Stimulated activated CD8-positive, alpha-beta memory T cell treated with anti-CD3 and anti-CD28 coated beads, Interleukin-2, amount 100 ng/mL, for 48 hours (primary cell): Measurements from ENCODE around the gene PLXNB1.
"Not testable (repeated sequence)": the region's sequence is repeated elsewhere in the genome, so short reads cannot be mapped to it uniquely, and the experiment has no call there.

Source experiments
- DNase-seq, 2 donors: peaks; one replicate each; pipeline ENCODE4 v3.0.0-alpha.2; 2020; ENCODE audit warnings: low read depth in 2 of 2

The PLXNB1 gene

DNA sequence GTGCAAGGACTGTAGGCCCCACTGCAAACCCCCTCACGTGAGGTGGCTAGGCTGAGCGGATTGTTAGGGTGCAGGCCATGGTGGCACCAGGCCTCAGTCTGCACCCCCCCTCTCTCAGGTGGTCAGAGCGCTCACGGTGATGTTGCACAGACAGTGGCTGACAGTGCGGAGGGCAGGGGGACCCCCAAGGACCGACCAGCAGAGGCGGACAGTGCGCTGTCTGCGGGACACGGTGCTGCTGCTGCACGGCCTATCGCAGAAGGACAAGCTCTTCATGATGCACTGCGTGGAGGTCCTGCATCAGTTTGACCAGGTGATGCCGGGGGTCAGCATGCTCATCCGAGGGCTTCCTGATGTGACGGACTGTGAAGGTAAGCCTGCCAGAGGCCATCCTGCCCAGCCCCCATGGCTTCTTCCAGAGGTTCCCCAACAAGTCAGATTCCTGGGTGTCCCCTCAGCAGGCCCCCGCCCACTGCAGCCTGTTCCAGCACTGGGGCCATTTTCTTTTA is 34.9 kb upstream of the PLXNB1 start:
- no peak for DNase-seq

DNA sequence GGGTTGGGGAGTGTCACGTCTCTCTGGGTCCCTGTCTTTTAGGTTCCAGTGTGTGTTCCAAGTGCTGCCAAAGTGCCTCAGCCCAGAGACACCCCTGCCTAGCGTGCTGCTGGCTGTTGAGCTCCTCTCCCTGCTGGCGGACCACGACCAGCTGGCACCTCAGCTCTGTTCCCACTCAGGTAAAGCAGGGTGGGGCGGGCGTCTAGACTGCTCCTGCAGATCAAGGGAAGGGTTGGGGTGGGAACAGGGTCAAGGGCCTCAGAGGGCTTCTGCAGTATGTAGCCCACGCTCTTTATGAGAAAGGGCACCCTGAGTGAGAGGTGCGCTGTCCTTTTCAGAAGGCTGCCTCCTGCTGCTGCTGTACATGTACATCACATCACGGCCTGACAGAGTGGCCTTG is 33.8 kb upstream of the PLXNB1 start:
- DNase-seq = no peak

DNA sequence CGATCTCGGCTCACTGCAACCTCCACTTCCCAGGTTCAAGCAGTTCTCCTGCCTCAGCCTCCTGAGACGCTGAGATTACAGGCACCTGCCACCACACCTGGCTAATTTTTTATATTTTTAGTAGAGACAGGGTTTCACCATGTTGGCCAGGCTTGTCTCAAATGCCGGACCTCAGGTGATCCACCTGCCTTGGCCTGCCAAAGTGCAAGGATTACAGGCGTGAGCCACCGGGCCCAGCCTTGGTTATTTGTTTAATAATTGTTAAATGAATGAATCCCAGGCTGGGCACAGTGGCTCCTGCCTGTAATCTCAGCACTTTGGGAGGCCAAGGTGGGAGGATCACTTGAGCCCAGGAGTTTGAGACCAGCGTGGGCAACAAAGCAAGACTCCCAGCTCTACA is 31.9 kb upstream of the PLXNB1 start:
- DNase-seq = not testable (repeated sequence)

DNA sequence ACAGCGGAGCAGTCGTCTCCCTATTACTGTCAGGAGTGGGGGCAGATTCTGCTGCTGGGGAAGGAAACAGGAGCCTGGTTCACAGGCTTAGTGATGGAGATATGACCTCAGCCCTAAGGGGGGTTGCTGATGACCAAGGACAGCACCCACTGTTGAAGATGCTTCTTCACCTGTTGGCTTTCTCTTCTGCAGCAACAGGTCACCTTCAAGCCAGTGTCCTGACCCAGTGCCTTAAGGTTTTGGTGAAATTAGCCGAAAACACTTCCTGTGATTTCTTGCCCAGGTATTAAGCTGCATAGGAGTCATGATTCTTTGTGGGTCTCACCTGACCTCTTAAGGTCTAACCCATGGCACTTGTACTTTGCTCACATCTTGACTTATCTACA is 30.6 kb upstream of the PLXNB1 start:
- no peak for DNase-seq

DNA sequence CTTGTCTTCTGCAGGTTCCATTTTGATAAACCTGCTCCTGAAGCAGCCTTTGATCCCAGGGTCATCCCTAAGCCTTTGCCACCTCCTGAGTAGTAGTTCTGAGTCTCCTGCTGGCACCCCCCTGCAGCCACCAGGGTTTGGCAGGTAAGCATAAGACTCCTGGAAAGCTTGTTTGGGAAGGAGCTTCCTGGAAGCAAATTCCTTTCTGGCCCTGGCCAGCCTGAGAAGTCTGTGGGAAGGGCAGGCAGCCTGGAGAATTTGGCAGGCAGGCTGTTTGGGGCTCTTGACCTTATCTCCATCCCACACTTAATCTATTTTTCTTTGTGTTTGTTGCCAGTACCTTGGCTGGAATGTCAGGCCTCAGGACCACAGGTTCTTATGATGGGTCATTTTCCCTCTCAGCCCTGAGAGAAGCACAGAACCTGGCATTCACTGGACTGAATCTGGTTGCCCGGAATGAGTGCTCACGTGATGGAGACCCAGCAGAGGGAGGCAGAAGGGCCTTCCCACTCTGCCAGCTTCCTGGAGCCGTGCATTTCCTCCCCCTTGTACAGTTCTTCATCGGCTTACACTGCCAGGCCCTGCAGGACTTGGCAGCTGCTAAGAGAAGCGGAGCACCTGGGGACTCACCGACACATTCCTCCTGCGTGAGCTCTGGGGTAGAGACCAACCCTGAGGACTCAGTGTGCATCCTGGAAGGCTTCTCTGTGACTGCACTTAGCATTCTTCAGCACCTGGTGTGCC is 30.1 kb upstream of the PLXNB1 start:
- DNase-seq = no peak

GRCh38 chr3:48459331-48459730 is 29.4 kb upstream of the PLXNB1 start:
- no peak for DNase-seq

GRCh38 chr3:48456456-48456855 is 26.6 kb upstream of the PLXNB1 start:
- DNase-seq = no peak

DNA sequence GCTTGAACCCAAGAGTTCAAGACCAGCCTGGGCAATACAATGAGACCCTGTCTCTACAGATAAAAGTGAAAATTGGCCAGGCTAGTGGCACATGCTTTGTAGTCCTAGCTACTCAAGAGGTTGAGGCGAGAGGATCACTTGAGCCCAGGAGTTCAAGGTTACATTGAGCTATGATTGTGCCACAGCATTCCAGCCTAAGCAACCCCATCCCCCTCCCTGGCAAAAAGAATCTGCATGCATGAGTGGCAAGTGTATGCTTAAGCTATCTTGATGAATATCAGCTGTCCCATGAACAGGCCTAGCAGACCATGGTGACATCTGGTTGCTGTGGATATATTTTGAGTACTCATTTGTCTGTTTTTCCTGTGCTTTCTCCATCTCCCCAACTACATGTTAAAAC is 21.4 kb upstream of the PLXNB1 start:
- DNase-seq = no peak

GRCh38 chr3:48446425-48447193 is 16.7 kb upstream of the PLXNB1 start, which contains the start of gene ATRIP:
Gene ATRIP (plus strand): TSS chr3:48446737. CDS start chr3:48446846, 109 bp downstream.
- peak; percentile 84 to 88 for DNase-seq

GRCh38 chr3:48446043-48446424 is 16.1 kb upstream of the PLXNB1 start:
- DNase-seq = no peak

DNA sequence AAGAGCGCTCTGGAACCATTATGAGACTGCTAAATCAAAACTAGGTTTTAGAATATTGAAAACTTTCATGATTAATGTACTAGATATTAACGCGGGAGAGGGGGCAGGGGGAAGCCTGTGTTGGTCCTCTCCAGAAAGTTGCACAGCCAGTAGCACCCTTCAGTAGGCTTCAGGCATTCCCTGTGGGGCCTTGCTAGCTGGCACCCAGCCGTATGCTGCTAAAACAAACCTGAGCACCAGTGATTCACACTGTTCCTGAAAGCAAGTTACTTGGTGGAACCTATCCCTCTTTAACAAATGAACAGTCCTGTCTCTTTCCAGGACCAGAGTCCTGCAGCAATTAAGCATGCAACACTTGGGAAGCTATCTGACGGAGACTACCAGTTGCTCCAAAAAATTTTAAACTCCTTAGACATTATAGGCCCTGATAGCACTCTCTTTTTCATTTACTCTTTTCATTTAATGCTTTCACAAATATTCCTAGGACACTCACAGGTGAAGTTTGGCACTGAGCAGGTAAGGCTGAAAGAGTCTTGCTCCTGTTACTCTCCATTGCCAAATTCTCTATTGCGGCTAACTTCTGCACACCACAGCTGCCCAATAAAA is 15.5 kb upstream of the PLXNB1 start:
- no peak for DNase-seq

GRCh38 chr3:48441940-48442339 is 12.1 kb upstream of the PLXNB1 start:
- DNase-seq = no peak

DNA sequence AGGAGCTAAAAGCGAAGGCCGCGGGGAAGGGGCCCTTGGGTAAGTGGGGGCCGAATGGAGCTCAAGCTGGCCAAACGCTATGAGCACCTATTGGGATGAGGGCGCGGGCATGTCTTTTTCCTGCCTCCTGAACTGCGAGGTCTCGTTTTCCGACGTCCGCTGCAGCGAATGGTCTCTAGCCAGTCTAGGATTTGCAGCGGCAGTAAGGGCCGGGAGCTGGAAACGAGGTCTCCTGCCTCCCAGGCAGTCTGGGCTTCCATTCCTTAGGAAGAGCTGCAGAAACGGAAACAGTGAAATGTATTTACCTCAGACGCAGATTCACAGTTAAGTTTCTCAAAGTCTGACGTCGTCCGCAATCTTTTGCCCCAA is 10.7 kb upstream of the PLXNB1 start:
- DNase-seq = no peak

GRCh38 chr3:48439820-48440589 is 10.1 kb upstream of the PLXNB1 start, which contains the start of the genes CCDC51 and TMA7:
Gene CCDC51 (minus strand): TSS chr3:48440119. CDS start chr3:48435128, 4,991 bp downstream.
Gene TMA7 (plus strand): TSS chr3:48440257. CDS start chr3:48440297, 40 bp downstream.
- peak; percentile 97 to 98 for DNase-seq

DNA sequence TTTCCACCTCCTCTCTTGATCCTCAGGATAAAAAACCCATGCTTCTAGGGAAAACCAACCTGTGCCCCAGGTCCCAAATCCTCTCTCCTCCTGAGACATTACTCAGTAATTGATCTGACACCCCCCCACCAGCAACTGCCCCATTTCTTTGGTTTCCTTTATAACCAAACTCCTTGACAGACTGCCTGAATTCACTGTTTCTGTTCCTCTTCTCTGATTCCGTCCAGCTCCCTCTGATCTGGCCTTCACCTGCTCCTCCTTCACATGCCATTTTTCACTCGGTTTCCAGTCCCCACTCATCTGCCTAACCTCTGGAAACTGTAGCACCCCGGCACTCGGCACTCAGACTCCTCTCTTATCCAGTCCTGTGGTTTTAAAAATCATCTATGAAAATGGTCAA is 7.9 kb upstream of the PLXNB1 start:
- no peak for DNase-seq

DNA sequence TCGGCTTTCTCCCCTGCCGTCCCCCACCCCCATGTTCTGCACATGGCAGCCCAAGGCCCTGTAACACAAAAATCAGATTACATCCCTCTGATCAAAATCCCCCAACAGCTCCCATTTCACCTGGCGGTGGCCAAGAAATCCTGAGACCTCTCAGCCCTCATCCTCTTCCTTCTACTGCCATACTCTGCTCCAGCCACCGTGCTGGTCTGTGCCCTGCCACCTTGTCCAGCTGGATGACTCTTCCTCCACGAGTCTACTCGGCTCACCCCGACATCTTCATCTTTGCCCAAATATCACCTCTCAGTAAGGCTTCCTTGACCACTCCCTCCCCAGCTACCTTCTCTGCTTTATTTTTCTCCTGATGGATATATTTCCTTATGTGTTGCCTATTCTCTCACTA is 7.0 kb upstream of the PLXNB1 start:
- DNase-seq = no peak

DNA sequence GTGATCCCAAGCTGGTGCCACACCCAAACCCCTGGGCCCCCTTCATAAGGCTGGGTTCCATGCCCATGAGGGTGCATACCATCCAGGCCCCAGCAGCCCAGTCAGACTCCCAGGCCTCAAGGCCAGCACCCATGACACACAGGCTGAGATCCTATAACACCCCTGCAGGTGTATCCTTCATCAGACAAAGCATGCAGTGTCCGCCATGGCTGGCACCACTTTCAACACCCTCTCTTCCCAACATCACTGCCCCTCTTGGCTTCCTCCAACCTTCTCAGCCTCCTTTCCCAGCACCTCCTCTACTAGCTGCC is 6.5 kb upstream of the PLXNB1 start:
- no peak for DNase-seq

DNA sequence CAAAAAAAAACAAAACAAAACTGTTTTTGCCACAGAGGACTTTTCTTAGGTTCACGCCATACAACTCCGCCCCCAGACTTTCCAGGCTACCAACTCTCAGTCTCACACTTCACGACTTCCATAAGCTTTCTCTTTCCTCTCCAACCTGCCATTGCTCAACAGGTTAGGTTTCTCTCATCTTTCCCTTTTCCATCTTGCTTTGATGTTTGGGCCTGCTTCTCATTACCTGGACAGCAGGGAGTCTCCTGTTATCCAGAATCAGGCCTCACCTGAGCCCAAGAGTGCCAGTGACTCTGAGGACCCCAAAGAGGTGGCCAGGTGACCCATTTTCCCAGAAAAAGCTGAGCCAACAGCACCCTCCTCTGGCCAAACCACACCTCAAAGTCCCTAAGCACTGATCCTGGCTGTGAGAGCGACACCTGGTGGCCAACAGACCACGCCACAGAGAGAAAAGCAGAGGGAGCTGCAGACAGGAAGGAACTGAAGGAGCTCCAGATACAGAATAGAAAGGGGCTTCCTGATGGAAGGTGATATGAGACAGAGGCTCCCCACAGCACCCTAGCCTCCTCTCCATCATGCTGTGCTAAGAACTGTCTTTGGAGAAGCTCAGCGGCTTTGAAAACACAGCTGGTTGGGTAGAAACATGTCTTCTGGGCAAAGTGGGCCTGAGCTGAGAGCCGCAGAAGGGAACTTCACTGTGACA is 6.0 kb upstream of the PLXNB1 start:
- peak; percentile 68 to 75 for DNase-seq

- DNase-seq = no peak
Measured at GRCh38 chr3:48435223-48435595, 5.3 kb upstream of the PLXNB1 start.

DNA sequence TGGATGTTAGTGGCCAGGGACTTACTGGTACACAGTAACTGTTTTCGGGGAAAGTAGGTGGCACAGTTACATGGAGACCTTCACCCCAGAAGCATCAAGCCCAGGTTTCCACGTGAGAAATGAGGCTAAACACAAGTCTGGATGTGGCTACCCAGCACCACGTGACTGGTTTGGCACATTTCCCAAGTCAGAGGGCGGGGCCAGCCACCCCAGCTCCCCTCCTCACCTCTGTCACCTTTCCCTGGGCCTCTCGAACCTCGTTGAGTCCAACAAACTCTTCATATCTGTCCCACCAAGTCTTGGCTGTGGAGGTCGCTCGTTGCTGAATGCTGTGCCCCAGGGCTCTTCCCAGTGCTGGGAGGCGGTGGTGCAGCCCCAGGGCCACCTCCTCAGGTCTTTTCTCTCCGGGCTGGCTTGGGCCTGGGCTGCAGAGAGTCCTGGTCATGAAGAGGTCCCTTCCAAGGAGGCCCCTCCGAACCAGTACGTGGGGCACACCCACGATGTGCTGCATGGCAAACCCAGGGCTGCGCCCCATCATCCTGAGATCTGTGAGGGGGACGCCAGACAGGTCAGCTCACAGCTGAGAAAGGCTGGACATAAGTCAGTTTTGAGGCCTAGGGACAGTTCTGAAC is 4.8 kb upstream of the PLXNB1 start:
- DNase-seq = no peak
